ENCODE data around the gene EIF2B5.

The EIF2B5 gene

GRCh38 chr3:184184546-184185230, 49.5 kb downstream of the EIF2B5 start:
- FAIRE-seq: no peak
- DNase-seq (ENCODE audit: insufficient read length, low spot score): no peak
- TF ChIP-seq POLR2A (IDR thresholded peaks at IDR 0.05; ENCODE audit: low read depth, low read length): no peak

- no peak for TF ChIP-seq POLR2A (IDR thresholded peaks at IDR 0.05; ENCODE audit: low read depth, low read length)
- DNase-seq (ENCODE audit: insufficient read length, low spot score): peak; percentile 96
These were observed 50.5 kb downstream of the EIF2B5 start for GRCh38 chr3:184185461-184186183.

GRCh38 chr3:184186184-184186901, 51.2 kb downstream of the EIF2B5 start, which contains the start of gene ABCF3:
Gene ABCF3, plus strand, starts transcription at chr3:184186199. Its CDS starts 9 bp downstream, at chr3:184186208.
- FAIRE-seq (no peak), DNase-seq (ENCODE audit: insufficient read length, low spot score) (peak; percentile 48)
- TF ChIP-seq POLR2A (IDR thresholded peaks at IDR 0.05; ENCODE audit: low read depth, low read length): peak; percentile 73; the same call in 1 of the 2 replicates

More at GRCh38 chr3:184185461-184186183, 50.5 kb downstream of the EIF2B5 start:
- FAIRE-seq: peak; percentile 83

GRCh38 chr3:184186902-184187207, 51.7 kb downstream of the EIF2B5 start:
- no peak for FAIRE-seq
- TF ChIP-seq POLR2A (IDR thresholded peaks at IDR 0.05; ENCODE audit: low read depth, low read length): no peak

GRCh38 chr3:184188080-184188479, 52.9 kb downstream of the EIF2B5 start:
- FAIRE-seq: no peak
- no peak for DNase-seq (ENCODE audit: insufficient read length, low spot score)
- no peak for TF ChIP-seq POLR2A (IDR thresholded peaks at IDR 0.05; ENCODE audit: low read depth, low read length)

More at GRCh38 chr3:184186902-184187207, 51.7 kb downstream of the EIF2B5 start:
- no peak for DNase-seq (ENCODE audit: insufficient read length, low spot score)

- FAIRE-seq: no peak
- no peak for DNase-seq (ENCODE audit: insufficient read length, low spot score)
- TF ChIP-seq POLR2A (IDR thresholded peaks at IDR 0.05; ENCODE audit: low read depth, low read length): no peak
These were observed 54.3 kb downstream of the EIF2B5 start for GRCh38 chr3:184189421-184189820.

- TF ChIP-seq POLR2A (IDR thresholded peaks at IDR 0.05; ENCODE audit: low read depth, low read length): no peak
- FAIRE-seq (no peak), DNase-seq (ENCODE audit: insufficient read length, low spot score) (no peak)
These were observed 57.7 kb downstream of the EIF2B5 start for GRCh38 chr3:184192889-184193288.

GRCh38 chr3:184193991-184194539, 58.9 kb downstream of the EIF2B5 start:
- no peak for TF ChIP-seq POLR2A (IDR thresholded peaks at IDR 0.05; ENCODE audit: low read depth, low read length)
- FAIRE-seq: no peak
- DNase-seq (ENCODE audit: insufficient read length, low spot score): no peak

Data from H54 (cell line).